ENCODE data around the gene RNF14.

Gene RNF14

GRCh38 chr5:141949511-141949910 lies 19.4 kb upstream of the RNF14 start:
- Histone ChIP-seq H3K9me3 (ENCODE audit: insufficient read depth, low read depth, low read length) (no peaks in the 10 kb centered on the region), H2AK5ac (ENCODE audit: low read length) (no peak overlapping the region), H2BK120ac (ENCODE audit: insufficient read depth, low read length, poor library complexity) (no peak overlapping the region), H4K91ac (ENCODE audit: low read depth, low read length) (no peak overlapping the region), H2BK12ac (ENCODE audit: low read length) (no peak overlapping the region), H3K27ac (ENCODE audit: low read depth, low read length) (no peak overlapping the region), H2AFZ (ENCODE audit: insufficient read depth, low read length, poor library complexity) (no peak overlapping the region), H3K27me3 (ENCODE audit: insufficient read depth, low read length) (no peaks in the 10 kb centered on the region), H3K23ac (ENCODE audit: low read length) (no peak overlapping the region), H3K4me2 (ENCODE audit: low read length) (no peak overlapping the region), H3K36me3 (ENCODE audit: control insufficient read depth in 1 of 2, insufficient read depth in 2 of 2, low read length in 2 of 2) (no peaks in the 10 kb centered on the region), H4K8ac (ENCODE audit: low read depth, low read length) (no peak overlapping the region), H3K9ac (ENCODE audit: low read length) (no peak overlapping the region), H3K4ac (ENCODE audit: low read depth, low read length) (no peak overlapping the region), H3K14ac (ENCODE audit: low read length) (no peak overlapping the region), H4K12ac (ENCODE audit: low read depth, low read length) (no peak overlapping the region), H2BK5ac (ENCODE audit: low read depth, low read length, poor library complexity) (no peak overlapping the region), H3K4me1 (ENCODE audit: control insufficient read depth in 1 of 2, insufficient read depth in 2 of 2, low read length in 2 of 2) (no peaks in the 10 kb centered on the region), H3K4me3 (ENCODE audit: low read depth, low read length) (no peak overlapping the region), H3K18ac (ENCODE audit: low read length) (no peak overlapping the region), H3K79me2 (ENCODE audit: control insufficient read depth, insufficient read depth, low read length, poor library complexity) (no peaks in the 10 kb centered on the region), H3K79me1 (ENCODE audit: low read length) (no peaks in the 10 kb centered on the region)
- WGBS (ENCODE audit: extremely low coverage, insufficient coverage, insufficient read length), result no CpG with 5 or more reads among the region's 2 CpGs
- no peak for DNase-seq

DNA sequence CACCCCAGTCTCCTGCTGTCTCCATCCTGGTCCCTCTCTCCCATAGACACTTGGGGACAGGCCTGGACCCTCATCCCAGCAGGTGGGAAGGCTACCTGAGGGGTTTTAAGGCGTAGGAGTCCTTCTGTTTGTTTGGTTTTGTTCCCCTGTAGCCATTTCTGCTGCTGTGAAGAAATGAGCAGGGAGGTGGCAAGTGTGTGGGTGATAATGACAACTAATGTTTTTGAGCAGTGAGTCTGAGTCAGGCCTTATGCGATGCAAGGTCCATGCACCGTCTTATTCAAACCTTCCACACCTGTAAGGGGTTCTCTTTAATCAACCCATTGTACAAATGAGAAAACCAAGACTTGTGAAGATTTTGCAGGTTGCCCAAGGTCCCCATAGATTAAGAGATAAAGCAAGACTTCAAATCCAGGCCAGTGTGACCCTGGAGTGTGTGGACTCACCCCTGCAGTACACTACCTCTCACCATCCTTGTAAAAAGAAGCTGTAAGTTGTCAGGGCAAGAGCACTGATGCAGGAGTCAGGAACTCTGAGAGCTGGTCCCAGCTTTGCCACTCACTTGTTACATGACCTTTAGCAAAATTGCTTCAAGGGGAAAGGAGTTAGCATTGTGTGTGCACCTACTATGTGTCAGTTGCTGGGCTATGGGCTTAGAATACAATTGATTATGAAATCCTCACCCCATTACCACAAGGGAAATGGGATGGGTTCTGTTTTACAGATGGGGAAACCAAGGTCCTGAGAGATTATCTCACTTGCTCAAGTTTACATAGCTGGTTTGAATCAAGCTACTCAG lies 18.5 kb upstream of the RNF14 start:
- Histone ChIP-seq H2BK120ac (ENCODE audit: insufficient read depth, low read length, poor library complexity) (no peak overlapping the region), H4K12ac (ENCODE audit: low read depth, low read length) (no peak overlapping the region), H3K4ac (ENCODE audit: low read depth, low read length) (no peak overlapping the region), H2AFZ (ENCODE audit: insufficient read depth, low read length, poor library complexity) (no peak overlapping the region), H3K9ac (ENCODE audit: low read length) (no peak overlapping the region), H3K18ac (ENCODE audit: low read length) (no peak overlapping the region), H3K27ac (ENCODE audit: low read depth, low read length) (no peak overlapping the region), H3K4me2 (ENCODE audit: low read length) (no peak overlapping the region), H4K8ac (ENCODE audit: low read depth, low read length) (no peak overlapping the region), H3K14ac (ENCODE audit: low read length) (no peak overlapping the region), H3K79me2 (ENCODE audit: control insufficient read depth, insufficient read depth, low read length, poor library complexity) (no peaks in the 10 kb centered on the region), H2BK5ac (ENCODE audit: low read depth, low read length, poor library complexity) (no peak overlapping the region), H3K4me1 (ENCODE audit: control insufficient read depth in 1 of 2, insufficient read depth in 2 of 2, low read length in 2 of 2) (no peaks in the 10 kb centered on the region), H4K91ac (ENCODE audit: low read depth, low read length) (no peak overlapping the region), H3K79me1 (ENCODE audit: low read length) (no peaks in the 10 kb centered on the region), H3K23ac (ENCODE audit: low read length) (no peak overlapping the region), H3K36me3 (ENCODE audit: control insufficient read depth in 1 of 2, insufficient read depth in 2 of 2, low read length in 2 of 2) (no peaks in the 10 kb centered on the region), H3K27me3 (ENCODE audit: insufficient read depth, low read length) (no peaks in the 10 kb centered on the region), H3K9me3 (ENCODE audit: insufficient read depth, low read depth, low read length) (no peaks in the 10 kb centered on the region), H3K4me3 (ENCODE audit: low read depth, low read length) (no peak overlapping the region), H2AK5ac (ENCODE audit: low read length) (no peak overlapping the region), H2BK12ac (ENCODE audit: low read length) (no peak overlapping the region)
- no peak for DNase-seq
- no CpG with 5 or more reads among the region's 3 CpGs for WGBS (ENCODE audit: extremely low coverage, insufficient coverage, insufficient read length)

- no peak overlapping the region for H3K23ac ChIP-seq (ENCODE audit: low read length)
- no peaks in the 10 kb centered on the region for H3K4me1 ChIP-seq (ENCODE audit: control insufficient read depth in 1 of 2, insufficient read depth in 2 of 2, low read length in 2 of 2)
- no peak overlapping the region for H3K4me2 ChIP-seq (ENCODE audit: low read length)
- H3K36me3 ChIP-seq (ENCODE audit: control insufficient read depth in 1 of 2, insufficient read depth in 2 of 2, low read length in 2 of 2), result no peaks in the 10 kb centered on the region
- no peak for DNase-seq
- H4K12ac ChIP-seq (ENCODE audit: low read depth, low read length), result no peak overlapping the region
- no peak overlapping the region for H2BK12ac ChIP-seq (ENCODE audit: low read length)
- H4K91ac ChIP-seq (ENCODE audit: low read depth, low read length), result no peak overlapping the region
- no peak overlapping the region for H2BK5ac ChIP-seq (ENCODE audit: low read depth, low read length, poor library complexity)
- H3K14ac ChIP-seq (ENCODE audit: low read length), result no peak overlapping the region
- no peak overlapping the region for H2AFZ ChIP-seq (ENCODE audit: insufficient read depth, low read length, poor library complexity)
- H4K8ac ChIP-seq (ENCODE audit: low read depth, low read length), result no peak overlapping the region
- no peaks in the 10 kb centered on the region for H3K79me2 ChIP-seq (ENCODE audit: control insufficient read depth, insufficient read depth, low read length, poor library complexity)
- no peak overlapping the region for H3K4ac ChIP-seq (ENCODE audit: low read depth, low read length)
- WGBS (ENCODE audit: extremely low coverage, insufficient coverage, insufficient read length), result no CpG with 5 or more reads among the region's 9 CpGs
- no peak overlapping the region for H2AK5ac ChIP-seq (ENCODE audit: low read length)
- H3K27me3 ChIP-seq (ENCODE audit: insufficient read depth, low read length), result no peaks in the 10 kb centered on the region
- H3K27ac ChIP-seq (ENCODE audit: low read depth, low read length), result no peak overlapping the region
- peaks cover 2% of the 10 kb centered on the region for H3K9me3 ChIP-seq (ENCODE audit: insufficient read depth, low read depth, low read length)
- no peak overlapping the region for H3K4me3 ChIP-seq (ENCODE audit: low read depth, low read length)
- H3K79me1 ChIP-seq (ENCODE audit: low read length), result no peaks in the 10 kb centered on the region
- no peak overlapping the region for H2BK120ac ChIP-seq (ENCODE audit: insufficient read depth, low read length, poor library complexity)
- no peak overlapping the region for H3K18ac ChIP-seq (ENCODE audit: low read length)
- no peak overlapping the region for H3K9ac ChIP-seq (ENCODE audit: low read length)
Observed at GRCh38 chr5:141951332-141951781, 17.5 kb upstream of the RNF14 start.

- Histone ChIP-seq H3K4me3 (ENCODE audit: low read depth, low read length) (no peak overlapping the region), H3K4me1 (ENCODE audit: control insufficient read depth in 1 of 2, insufficient read depth in 2 of 2, low read length in 2 of 2) (no peaks in the 10 kb centered on the region), H4K8ac (ENCODE audit: low read depth, low read length) (no peak overlapping the region), H3K18ac (ENCODE audit: low read length) (no peak overlapping the region), H3K79me1 (ENCODE audit: low read length) (no peaks in the 10 kb centered on the region), H2BK120ac (ENCODE audit: insufficient read depth, low read length, poor library complexity) (no peak overlapping the region), H2AFZ (ENCODE audit: insufficient read depth, low read length, poor library complexity) (no peak overlapping the region), H2BK5ac (ENCODE audit: low read depth, low read length, poor library complexity) (no peak overlapping the region), H3K4ac (ENCODE audit: low read depth, low read length) (no peak overlapping the region), H3K27me3 (ENCODE audit: insufficient read depth, low read length) (no peaks in the 10 kb centered on the region), H3K9me3 (ENCODE audit: insufficient read depth, low read depth, low read length) (peaks cover 2% of the 10 kb centered on the region), H3K36me3 (ENCODE audit: control insufficient read depth in 1 of 2, insufficient read depth in 2 of 2, low read length in 2 of 2) (no peaks in the 10 kb centered on the region), H2AK5ac (ENCODE audit: low read length) (no peak overlapping the region), H3K4me2 (ENCODE audit: low read length) (no peak overlapping the region), H2BK12ac (ENCODE audit: low read length) (no peak overlapping the region), H3K23ac (ENCODE audit: low read length) (no peak overlapping the region), H3K9ac (ENCODE audit: low read length) (no peak overlapping the region), H3K79me2 (ENCODE audit: control insufficient read depth, insufficient read depth, low read length, poor library complexity) (no peaks in the 10 kb centered on the region), H3K27ac (ENCODE audit: low read depth, low read length) (no peak overlapping the region), H3K14ac (ENCODE audit: low read length) (no peak overlapping the region), H4K91ac (ENCODE audit: low read depth, low read length) (no peak overlapping the region), H4K12ac (ENCODE audit: low read depth, low read length) (no peak overlapping the region)
- no CpG with 5 or more reads among the region's 2 CpGs for WGBS (ENCODE audit: extremely low coverage, insufficient coverage, insufficient read length)
- no peak for DNase-seq
Observed at GRCh38 chr5:141952020-141952419, 16.9 kb upstream of the RNF14 start.
